ENCODE data around the gene C10orf105.

DNA sequence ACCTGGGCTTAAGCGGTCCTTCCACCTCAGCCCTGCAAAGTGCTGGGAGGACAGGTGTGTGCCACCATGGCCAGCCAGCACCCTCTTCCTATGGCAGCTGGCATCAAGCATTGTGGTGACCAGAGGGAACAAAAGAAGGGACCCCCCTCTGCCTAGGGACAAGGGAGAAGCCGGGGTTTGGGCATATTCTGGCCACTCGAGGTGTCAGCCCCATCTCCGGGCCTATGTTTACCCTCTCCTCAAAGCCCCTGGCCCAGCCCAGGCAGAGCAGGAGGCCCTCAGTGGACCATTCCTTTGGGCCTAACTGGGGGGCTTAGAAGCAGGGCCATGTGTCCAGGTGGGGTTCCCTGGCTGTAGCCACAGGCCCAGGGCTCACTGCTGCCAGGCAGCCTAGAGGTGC, 29.8 kb upstream of the C10orf105 start:
- TF ChIP-seq, protein P1, sequence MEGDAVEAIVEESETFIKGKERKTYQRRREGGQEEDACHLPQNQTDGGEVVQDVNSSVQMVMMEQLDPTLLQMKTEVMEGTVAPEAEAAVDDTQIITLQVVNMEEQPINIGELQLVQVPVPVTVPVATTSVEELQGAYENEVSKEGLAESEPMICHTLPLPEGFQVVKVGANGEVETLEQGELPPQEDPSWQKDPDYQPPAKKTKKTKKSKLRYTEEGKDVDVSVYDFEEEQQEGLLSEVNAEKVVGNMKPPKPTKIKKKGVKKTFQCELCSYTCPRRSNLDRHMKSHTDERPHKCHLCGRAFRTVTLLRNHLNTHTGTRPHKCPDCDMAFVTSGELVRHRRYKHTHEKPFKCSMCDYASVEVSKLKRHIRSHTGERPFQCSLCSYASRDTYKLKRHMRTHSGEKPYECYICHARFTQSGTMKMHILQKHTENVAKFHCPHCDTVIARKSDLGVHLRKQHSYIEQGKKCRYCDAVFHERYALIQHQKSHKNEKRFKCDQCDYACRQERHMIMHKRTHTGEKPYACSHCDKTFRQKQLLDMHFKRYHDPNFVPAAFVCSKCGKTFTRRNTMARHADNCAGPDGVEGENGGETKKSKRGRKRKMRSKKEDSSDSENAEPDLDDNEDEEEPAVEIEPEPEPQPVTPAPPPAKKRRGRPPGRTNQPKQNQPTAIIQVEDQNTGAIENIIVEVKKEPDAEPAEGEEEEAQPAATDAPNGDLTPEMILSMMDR (IDR thresholded peaks at IDR 0.05) = no peak
- TF ChIP-seq POLR2A (IDR thresholded peaks at IDR 0.05) = no peak

Measured in uterus (tissue), 2 donors.